B cell (primary cell): ENCODE results near the gene ZNF366.

Experiments
- CTCF ChIP-seq: fragments of 200-600 bp; IDR thresholded peaks from one replicate; pipeline ENCODE4 v1.8.0; 2022; ENCODE audit warnings: antibody characterized with exemption, mild to moderate bottlenecking
- EZH2 ChIP-seq: IDR thresholded peaks from 2 replicates; pipeline ENCODE4 v1.6.1; 2012; ENCODE audit warnings: borderline replicate concordance, low read depth, mild to moderate bottlenecking, moderate library complexity, low read length; ENCODE audit not compliant: insufficient read depth, poor library complexity, severe bottlenecking

GRCh38 chr5:72537166-72537565 is 30.0 kb upstream of the ZNF366 start:
- TF ChIP-seq CTCF (no peak), EZH2 (no peak)
